SK-N-SH (cell line): ENCODE measurements around the gene YTHDF1. TPM values are rescaled to one million over a fixed set of nuclear protein-coding genes. Genes with fewer than 3 reads are reported as not detected.

ENCODE experiments used
- CTCF ChIA-PET: fragments of 300-600, 350-600 bp; formaldehyde crosslinking; extraction: SDS; loops from one replicate; lab custom pipeline; 2021; lab: Yijun Ruan, JAX
- POLR2A ChIA-PET: fragments of 350-600 bp; sonication (Branson Sonifier 250); formaldehyde crosslinking; extraction: SDS; loops from one replicate; lab custom pipeline; 2020; ENCODE audit warnings: antibody characterized with exemption, inconsistent platforms; lab: Yijun Ruan, JAX
- DNase-seq: peaks from one replicate; pipeline ENCODE4 v3.0.0; 2012
- H2AFZ ChIP-seq: fragments of 200-600 bp; sonication (generic); 2 replicates; pipeline ENCODE4 v1.8.1; 2016; ENCODE audit warnings: antibody characterized with exemption, mild to moderate bottlenecking, low read depth
- H3F3A ChIP-seq: fragments of 200-600 bp; sonication (generic); replicated peaks from 2 replicates; pipeline ENCODE3; 2016; ENCODE audit warnings: antibody characterized with exemption, mild to moderate bottlenecking; ENCODE audit not compliant: insufficient read depth
- H3K27ac ChIP-seq, 2 experiments: fragments of 200-500 bp in 1 of 2; fragments of 200-600 bp in 1 of 2; sonication (Bioruptor generic) in 1 of 2; sonication (generic), shearing (Covaris generic) in 1 of 2; 2 replicates each; pipeline versions ENCODE4 v1.5.1 to v1.6.1; 2014 to 2016; ENCODE audit warnings: low read depth in 2 of 2, inconsistent platforms in 1 of 2, low read length in 1 of 2, mild to moderate bottlenecking in 1 of 2, mixed read lengths in 1 of 2
- H3K27me3 ChIP-seq: fragments of 200-600 bp; sonication (generic), shearing (Covaris generic); 2 replicates; pipeline ENCODE4 v1.6.1; 2016; ENCODE audit warnings: mixed run types; ENCODE audit not compliant: insufficient read depth
- H3K36me3 ChIP-seq, 2 experiments: fragments of 200-500 bp in 1 of 2; fragments of 200-600 bp in 1 of 2; sonication (Bioruptor generic) in 1 of 2; sonication (generic) in 1 of 2; replicated peaks in 1 of 2; 2 replicates each; pipeline versions ENCODE3 to v1.5.1; 2014 to 2016; ENCODE audit warnings: low read length in 1 of 2, mild to moderate bottlenecking in 1 of 2; ENCODE audit not compliant: insufficient read depth in 2 of 2, control insufficient read depth in 1 of 2
- H3K4me1 ChIP-seq, 2 experiments: fragments of 200-500 bp in 1 of 2; fragments of 200-600 bp in 1 of 2; sonication (Bioruptor generic) in 1 of 2; sonication (generic), shearing (Covaris generic) in 1 of 2; 2 replicates each; pipeline versions ENCODE4 v1.5.1 to v1.6.1; 2014 to 2016; ENCODE audit warnings: low read depth in 1 of 2, low read length in 1 of 2, mixed run types in 1 of 2; ENCODE audit not compliant: insufficient read depth in 2 of 2, control insufficient read depth in 1 of 2
- H3K4me2 ChIP-seq: fragments of 200-600 bp; sonication (generic), shearing (Covaris generic); 2 replicates; pipeline ENCODE4 v1.6.1; 2017; ENCODE audit warnings: mixed run types
- H3K4me3 ChIP-seq, 2 experiments: fragments of 200-500 bp in 1 of 2; fragments of 200-600 bp in 1 of 2; sonication (Bioruptor generic) in 1 of 2; sonication (generic), shearing (Covaris generic) in 1 of 2; 2 replicates each; pipeline versions ENCODE4 v1.5.1 to v1.8.1; 2014 to 2016; ENCODE audit warnings: low read depth in 2 of 2, inconsistent platforms in 1 of 2, low read length in 1 of 2, mild to moderate bottlenecking in 1 of 2, mixed read lengths in 1 of 2, moderate library complexity in 1 of 2
- H3K79me2 ChIP-seq: fragments of 200-600 bp; sonication (generic); 2 replicates; pipeline ENCODE4 v1.8.1; 2017; ENCODE audit warnings: mild to moderate bottlenecking; ENCODE audit not compliant: insufficient read depth
- H3K9ac ChIP-seq: fragments of 200-600 bp; sonication (generic); 2 replicates; pipeline ENCODE4 v1.6.1; 2017; ENCODE audit warnings: mixed run types
- H3K9me2 ChIP-seq: fragments of 200-600 bp; sonication (generic); 2 replicates; pipeline ENCODE4 v1.6.1; 2017; ENCODE audit warnings: mixed run types
- H3K9me3 ChIP-seq: fragments of 200-600 bp; sonication (generic); 2 replicates; pipeline ENCODE4 v1.6.1; 2017; ENCODE audit warnings: mixed run types, mild to moderate bottlenecking, moderate library complexity
- H4K20me1 ChIP-seq: fragments of 200-600 bp; sonication (generic); 2 replicates; pipeline ENCODE4 v1.6.1; 2017; ENCODE audit warnings: mild to moderate bottlenecking, mixed run types; ENCODE audit not compliant: insufficient read depth
- EP300 ChIP-seq, 2 experiments: IDR thresholded peaks; 2 replicates each; pipeline versions ENCODE4 v1.4.0 to v1.6.1; 2012; ENCODE audit warnings: borderline replicate concordance in 1 of 2, low read depth in 1 of 2, low read length in 1 of 2
- EZH2phosphoT487 ChIP-seq: fragments of 200-600 bp; sonication (generic); IDR thresholded peaks from 2 replicates; pipeline ENCODE4 v1.6.1; 2017; ENCODE audit warnings: low read depth, mixed run types, mild to moderate bottlenecking, antibody characterized with exemption, moderate library complexity, borderline replicate concordance
- FOSL2 ChIP-seq: IDR thresholded peaks from 2 replicates; pipeline ENCODE4 v1.4.0; 2012; ENCODE audit warnings: low read depth, mild to moderate bottlenecking, moderate library complexity, borderline replicate concordance
- FOXJ3 ChIP-seq: sonication (generic); formaldehyde crosslinking; IDR thresholded peaks from 2 replicates; pipeline ENCODE4 v1.5.1; 2020; ENCODE audit warnings: mild to moderate bottlenecking, missing genetic modification reagents
- GABPA ChIP-seq: IDR thresholded peaks from 2 replicates; pipeline ENCODE4 v1.4.0; 2012; ENCODE audit warnings: low read depth, mild to moderate bottlenecking
- GATA2 ChIP-seq: sonication (generic); formaldehyde crosslinking; IDR thresholded peaks from 2 replicates; pipeline ENCODE4 v1.5.0; 2020; ENCODE audit warnings: mild to moderate bottlenecking, missing genetic modification reagents
- JUND ChIP-seq: IDR thresholded peaks from 2 replicates; pipeline ENCODE4 v1.4.0; 2012
- MEF2A ChIP-seq: IDR thresholded peaks from 2 replicates; pipeline ENCODE4 v1.4.0; 2012; ENCODE audit warnings: low read depth, borderline replicate concordance
- RAD21 ChIP-seq: IDR thresholded peaks from 2 replicates; pipeline ENCODE4 v1.6.1; 2012; ENCODE audit warnings: mild to moderate bottlenecking, low read length
- RCOR1 ChIP-seq: fragments of 150-350 bp; IDR thresholded peaks from 2 replicates; pipeline ENCODE4 v1.6.1; 2017; ENCODE audit warnings: antibody characterized with exemption, low read length
- RFX5 ChIP-seq: IDR thresholded peaks from 2 replicates; pipeline ENCODE4 v1.6.1; 2012; ENCODE audit warnings: mild to moderate bottlenecking, improper control_type of control experiment, low read length
- RXRA ChIP-seq: IDR thresholded peaks from 2 replicates; pipeline ENCODE4 v1.4.0; 2012; ENCODE audit warnings: low read depth, mild to moderate bottlenecking, borderline replicate concordance
- SIN3A ChIP-seq: IDR thresholded peaks from 2 replicates; pipeline ENCODE4 v1.6.1; 2012; ENCODE audit warnings: low read depth, mild to moderate bottlenecking, low read length, moderate library complexity, borderline replicate concordance
- TEAD4 ChIP-seq: IDR thresholded peaks from 2 replicates; pipeline ENCODE4 v1.4.0; 2012; ENCODE audit warnings: mild to moderate bottlenecking, borderline replicate concordance; ENCODE audit not compliant: insufficient read depth
- YY1 ChIP-seq: IDR thresholded peaks from 2 replicates; pipeline ENCODE4 v1.4.0; 2012; ENCODE audit warnings: low read depth, mild to moderate bottlenecking
- WGBS: methylation state at CpG from one replicate; pipeline ENCODE4 v1.1.6; 2017; ENCODE audit warnings: low lambda C conversion rate; 5-methylcytosine and 5-hydroxymethylcytosine counted together
- polyA plus RNA-seq, 3 experiments: library from polyadenylated mRNA; depleted of rRNA; stranded (reverse); fragments of >200 nt; gene quantifications; 2 replicates each; pipeline ENCODE4 v1.2.3, GENCODE V29; 2012
- TF ChIP-seq, protein P1 (sequence below): fragments of 150-350 bp; IDR thresholded peaks from 2 replicates; pipeline ENCODE4 v1.6.1; 2016; ENCODE audit warnings: mild to moderate bottlenecking, low read depth, low read length
- TF ChIP-seq, protein P2 (sequence below): fragments of 200-600 bp; sonication (generic); IDR thresholded peaks from 2 replicates; pipeline ENCODE4 v1.6.1; 2017; ENCODE audit warnings: antibody characterized with exemption, mild to moderate bottlenecking, moderate library complexity
- TF ChIP-seq, protein P3 (sequence below): IDR thresholded peaks from 2 replicates; pipeline ENCODE4 v1.4.0; 2012; ENCODE audit warnings: low read depth, borderline replicate concordance

YTHDF1 gene
- polyA plus RNA-seq, 1 of the 3 experiments (the other 2 are of a cell fraction): 17.0 TPM

DNA sequence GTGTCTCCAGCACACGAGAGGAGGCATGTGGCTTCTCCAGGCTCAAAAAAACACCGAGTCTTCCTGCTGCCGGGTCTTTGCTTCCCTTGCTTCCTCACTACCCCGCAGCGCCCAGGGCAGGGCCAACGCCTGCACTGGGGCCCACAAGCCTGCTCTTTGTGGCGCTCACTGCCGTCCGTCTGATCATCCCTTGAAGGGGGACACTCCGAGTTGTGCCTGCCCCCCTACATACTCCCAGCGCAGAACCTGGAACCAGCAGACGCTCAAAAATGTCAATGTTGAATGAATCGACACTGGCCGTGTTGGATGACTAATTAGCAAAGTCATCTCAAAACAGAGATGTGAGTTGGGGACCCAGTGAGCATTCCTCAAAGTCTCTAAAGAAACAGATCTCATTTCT is 48.6 kb upstream of the YTHDF1 start:
- ChIA-PET CTCF (interaction anchor here (0.9 to 1.6 kb wide), 3 partner anchors 40 to 45 kb away, joined by 3 to 5 read pairs (median 3); no protein-coding TSS in a partner anchor), POLR2A (no interaction called here)
- Histone ChIP-seq H2AFZ (no peak overlapping the region), H3K27ac (no peak overlapping the region), H3K4me1 (no peaks in the 10 kb centered on the region; a peak in 1 of 4 replicates), H3K79me2 (no peaks in the 10 kb centered on the region), H3K4me2 (no peak overlapping the region), H3F3A (no peaks in the 10 kb centered on the region), H3K9me3 (no peaks in the 10 kb centered on the region)
- 43% methylated on average over 14 of the region's 14 CpGs for WGBS
- no peak for DNase-seq
- TF ChIP-seq RXRA (no peak), MEF2A (no peak), EZH2phosphoT487 (no peak), FOXJ3 (CRISPR knock-in tag) (no peak), JUND (no peak), TEAD4 (no peak), YY1 (no peak), SIN3A (no peak), RFX5 (no peak), EP300 (IDR thresholded peaks at IDR 0.05; ENCODE audit: borderline replicate concordance in 1 of 2, low read depth in 1 of 2, low read length in 1 of 2) (no peak), FOSL2 (no peak), RAD21 (no peak), GABPA (no peak), RCOR1 (no peak), GATA2 (no peak)
- TF ChIP-seq, protein P1, sequence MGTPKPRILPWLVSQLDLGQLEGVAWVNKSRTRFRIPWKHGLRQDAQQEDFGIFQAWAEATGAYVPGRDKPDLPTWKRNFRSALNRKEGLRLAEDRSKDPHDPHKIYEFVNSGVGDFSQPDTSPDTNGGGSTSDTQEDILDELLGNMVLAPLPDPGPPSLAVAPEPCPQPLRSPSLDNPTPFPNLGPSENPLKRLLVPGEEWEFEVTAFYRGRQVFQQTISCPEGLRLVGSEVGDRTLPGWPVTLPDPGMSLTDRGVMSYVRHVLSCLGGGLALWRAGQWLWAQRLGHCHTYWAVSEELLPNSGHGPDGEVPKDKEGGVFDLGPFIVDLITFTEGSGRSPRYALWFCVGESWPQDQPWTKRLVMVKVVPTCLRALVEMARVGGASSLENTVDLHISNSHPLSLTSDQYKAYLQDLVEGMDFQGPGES: no peak
- TF ChIP-seq, protein P2, sequence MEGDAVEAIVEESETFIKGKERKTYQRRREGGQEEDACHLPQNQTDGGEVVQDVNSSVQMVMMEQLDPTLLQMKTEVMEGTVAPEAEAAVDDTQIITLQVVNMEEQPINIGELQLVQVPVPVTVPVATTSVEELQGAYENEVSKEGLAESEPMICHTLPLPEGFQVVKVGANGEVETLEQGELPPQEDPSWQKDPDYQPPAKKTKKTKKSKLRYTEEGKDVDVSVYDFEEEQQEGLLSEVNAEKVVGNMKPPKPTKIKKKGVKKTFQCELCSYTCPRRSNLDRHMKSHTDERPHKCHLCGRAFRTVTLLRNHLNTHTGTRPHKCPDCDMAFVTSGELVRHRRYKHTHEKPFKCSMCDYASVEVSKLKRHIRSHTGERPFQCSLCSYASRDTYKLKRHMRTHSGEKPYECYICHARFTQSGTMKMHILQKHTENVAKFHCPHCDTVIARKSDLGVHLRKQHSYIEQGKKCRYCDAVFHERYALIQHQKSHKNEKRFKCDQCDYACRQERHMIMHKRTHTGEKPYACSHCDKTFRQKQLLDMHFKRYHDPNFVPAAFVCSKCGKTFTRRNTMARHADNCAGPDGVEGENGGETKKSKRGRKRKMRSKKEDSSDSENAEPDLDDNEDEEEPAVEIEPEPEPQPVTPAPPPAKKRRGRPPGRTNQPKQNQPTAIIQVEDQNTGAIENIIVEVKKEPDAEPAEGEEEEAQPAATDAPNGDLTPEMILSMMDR: no peak
- TF ChIP-seq, protein P3, sequence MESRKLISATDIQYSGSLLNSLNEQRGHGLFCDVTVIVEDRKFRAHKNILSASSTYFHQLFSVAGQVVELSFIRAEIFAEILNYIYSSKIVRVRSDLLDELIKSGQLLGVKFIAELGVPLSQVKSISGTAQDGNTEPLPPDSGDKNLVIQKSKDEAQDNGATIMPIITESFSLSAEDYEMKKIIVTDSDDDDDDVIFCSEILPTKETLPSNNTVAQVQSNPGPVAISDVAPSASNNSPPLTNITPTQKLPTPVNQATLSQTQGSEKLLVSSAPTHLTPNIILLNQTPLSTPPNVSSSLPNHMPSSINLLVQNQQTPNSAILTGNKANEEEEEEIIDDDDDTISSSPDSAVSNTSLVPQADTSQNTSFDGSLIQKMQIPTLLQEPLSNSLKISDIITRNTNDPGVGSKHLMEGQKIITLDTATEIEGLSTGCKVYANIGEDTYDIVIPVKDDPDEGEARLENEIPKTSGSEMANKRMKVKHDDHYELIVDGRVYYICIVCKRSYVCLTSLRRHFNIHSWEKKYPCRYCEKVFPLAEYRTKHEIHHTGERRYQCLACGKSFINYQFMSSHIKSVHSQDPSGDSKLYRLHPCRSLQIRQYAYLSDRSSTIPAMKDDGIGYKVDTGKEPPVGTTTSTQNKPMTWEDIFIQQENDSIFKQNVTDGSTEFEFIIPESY: no peak
- TF ChIP-seq, all 33 proteins: peak for 0
- Histone ChIP-seq H3K36me3 (no peaks in the 10 kb centered on the region), H3K9me2 (no peaks in the 10 kb centered on the region), H3K9ac (no peak overlapping the region), H4K20me1 (no peaks in the 10 kb centered on the region), H3K27me3 (peaks cover 9% of the 10 kb centered on the region), H3K4me3 (no peak overlapping the region)
